ENCODE data around the gene ADAMTS1. TPM values are rescaled to one million over a fixed set of nuclear protein-coding genes. Genes with fewer than 3 reads are reported as not detected.

ADAMTS1 gene
- total RNA-seq, 1 experiment from 2014 or later = 17.8 TPM

GRCh38 chr21:26833011-26833410 lies 12.2 kb downstream of the ADAMTS1 start:
- Histone ChIP-seq H2BK12ac (ENCODE audit: insufficient read length, low read depth, low read length) (no peak overlapping the region), H4K5ac (ENCODE audit: insufficient read length, low read depth, low read length) (no peak overlapping the region), H3K79me1 (ENCODE audit: insufficient read depth, low read depth, low read length, poor library complexity, severe bottlenecking) (no peaks in the 10 kb centered on the region), H2AFZ (ENCODE audit: low read length) (no peak overlapping the region), H3K27ac (ENCODE audit: insufficient read length, low read depth, low read length) (no peak overlapping the region), H2AK5ac (ENCODE audit: insufficient read length, low read length) (no peak overlapping the region), H3K4ac (ENCODE audit: low read depth, low read length) (no peak overlapping the region), H2BK5ac (ENCODE audit: insufficient read length, low read length) (no peak overlapping the region), H3K18ac (ENCODE audit: insufficient read length, low read depth, low read length) (no peak overlapping the region), H4K8ac (replicated peaks; ENCODE audit: insufficient read length, low read depth, low read length) (no peak overlapping the region), H3K23ac (ENCODE audit: insufficient read length, low read depth, low read length) (no peak overlapping the region), H2BK15ac (ENCODE audit: low read depth, low read length) (no peak overlapping the region), H3K9me3 (ENCODE audit: control insufficient read depth, low read depth, low read length) (no peaks in the 10 kb centered on the region), H3K4me1 (ENCODE audit: insufficient read depth, low read length) (no peaks in the 10 kb centered on the region), H3K4me2 (ENCODE audit: insufficient read depth, insufficient read length, low read length) (no peak overlapping the region), H4K20me1 (ENCODE audit: control insufficient read depth, insufficient read depth, insufficient read length) (no peaks in the 10 kb centered on the region), H3K9ac (ENCODE audit: extremely low read depth, insufficient read length, low read length) (no peak overlapping the region), H3K23me2 (ENCODE audit: insufficient read length, low read depth, low read length, poor library complexity, severe bottlenecking) (no peaks in the 10 kb centered on the region), H3T11ph (ENCODE audit: low read length) (no peak overlapping the region), H2BK120ac (ENCODE audit: low read depth, low read length, poor library complexity, severe bottlenecking) (no peak overlapping the region), H3K79me2 (ENCODE audit: insufficient read depth, low read length) (no peaks in the 10 kb centered on the region), H3K56ac (ENCODE audit: insufficient read length, low read depth, low read length) (no peak overlapping the region), H3K14ac (ENCODE audit: insufficient read depth, low read length) (no peak overlapping the region), H3K27me3 (ENCODE audit: insufficient read depth, low read length) (no peaks in the 10 kb centered on the region), H4K91ac (ENCODE audit: insufficient read length, low read depth, low read length) (no peak overlapping the region), H2BK20ac (ENCODE audit: low read depth, low read length, poor library complexity, severe bottlenecking) (no peak overlapping the region)
- Mint-ChIP-seq H3K27ac (no peak overlapping the region), H3K4me1 (peaks cover 0 to 4% of the 10 kb centered on the region in 2 experiments; a peak in 1 of 4 replicates), H3K9me3 (no peaks in the 10 kb centered on the region), H3K4me3 (no peak overlapping the region), H3K27me3 (ENCODE audit: low read depth) (no peaks in the 10 kb centered on the region), H3K36me3 (ENCODE audit: insufficient read depth in 1 of 3, low read depth in 3 of 3) (peaks cover 8 to 17% (median 15%) of the 10 kb centered on the region in 3 experiments; a peak in 5 of 7 replicates)
- WGBS (ENCODE audit: extremely low coverage, insufficient read length, low lambda C conversion rate) = no CpG with 5 or more reads among the region's 4 CpGs
- DNase-seq = no peak
- TF ChIP-seq, protein P1, sequence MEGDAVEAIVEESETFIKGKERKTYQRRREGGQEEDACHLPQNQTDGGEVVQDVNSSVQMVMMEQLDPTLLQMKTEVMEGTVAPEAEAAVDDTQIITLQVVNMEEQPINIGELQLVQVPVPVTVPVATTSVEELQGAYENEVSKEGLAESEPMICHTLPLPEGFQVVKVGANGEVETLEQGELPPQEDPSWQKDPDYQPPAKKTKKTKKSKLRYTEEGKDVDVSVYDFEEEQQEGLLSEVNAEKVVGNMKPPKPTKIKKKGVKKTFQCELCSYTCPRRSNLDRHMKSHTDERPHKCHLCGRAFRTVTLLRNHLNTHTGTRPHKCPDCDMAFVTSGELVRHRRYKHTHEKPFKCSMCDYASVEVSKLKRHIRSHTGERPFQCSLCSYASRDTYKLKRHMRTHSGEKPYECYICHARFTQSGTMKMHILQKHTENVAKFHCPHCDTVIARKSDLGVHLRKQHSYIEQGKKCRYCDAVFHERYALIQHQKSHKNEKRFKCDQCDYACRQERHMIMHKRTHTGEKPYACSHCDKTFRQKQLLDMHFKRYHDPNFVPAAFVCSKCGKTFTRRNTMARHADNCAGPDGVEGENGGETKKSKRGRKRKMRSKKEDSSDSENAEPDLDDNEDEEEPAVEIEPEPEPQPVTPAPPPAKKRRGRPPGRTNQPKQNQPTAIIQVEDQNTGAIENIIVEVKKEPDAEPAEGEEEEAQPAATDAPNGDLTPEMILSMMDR (conservative IDR thresholded peaks at IDR 0.05) = no peak
